H9 (cell line): ENCODE data around the gene PPP1R13B. TPM values are rescaled to one million over a fixed set of nuclear protein-coding genes. Genes with fewer than 3 reads are reported as not detected.

ENCODE experiments used
- DNase-seq: peaks from one replicate; pipeline ENCODE4 v3.0.0-alpha.2; 2017
- H2AFZ ChIP-seq: one replicate; pipeline ENCODE4 v1.6.1; 2013; ENCODE audit warnings: mild to moderate bottlenecking, low read length, control low read depth, moderate library complexity
- H2AK5ac ChIP-seq: 2 replicates; pipeline ENCODE4 v1.6.1; 2013; ENCODE audit warnings: low read length, control low read depth, mixed read lengths; ENCODE audit not compliant: insufficient read length
- H2BK120ac ChIP-seq: one replicate; pipeline ENCODE4 v1.6.1; 2013; ENCODE audit warnings: low read depth, mild to moderate bottlenecking, low read length, control low read depth, inconsistent platforms; ENCODE audit not compliant: poor library complexity, severe bottlenecking
- H2BK12ac ChIP-seq: 2 replicates; pipeline ENCODE4 v1.6.1; 2013; ENCODE audit warnings: low read length, control low read depth, mixed read lengths, low read depth; ENCODE audit not compliant: insufficient read length
- H2BK15ac ChIP-seq: 2 replicates; pipeline ENCODE4 v1.6.1; 2013; ENCODE audit warnings: low read depth, low read length, control low read depth
- H2BK20ac ChIP-seq: one replicate; pipeline ENCODE4 v1.6.1; 2013; ENCODE audit warnings: low read depth, mild to moderate bottlenecking, low read length, control low read depth, inconsistent platforms; ENCODE audit not compliant: poor library complexity, severe bottlenecking
- H2BK5ac ChIP-seq: 2 replicates; pipeline ENCODE4 v1.6.1; 2013; ENCODE audit warnings: low read length, control low read depth, mixed read lengths; ENCODE audit not compliant: insufficient read length
- H3K14ac ChIP-seq: 2 replicates; pipeline ENCODE4 v1.6.1; 2013; ENCODE audit warnings: low read length, control low read depth; ENCODE audit not compliant: insufficient read depth
- H3K18ac ChIP-seq: 2 replicates; pipeline ENCODE4 v1.6.1; 2013; ENCODE audit warnings: low read depth, mild to moderate bottlenecking, mixed read lengths, low read length, control low read depth; ENCODE audit not compliant: insufficient read length
- H3K23ac ChIP-seq: 2 replicates; pipeline ENCODE4 v1.6.1; 2013; ENCODE audit warnings: low read length, control low read depth, mixed read lengths, low read depth; ENCODE audit not compliant: insufficient read length
- H3K23me2 ChIP-seq: 2 replicates; pipeline ENCODE4 v1.6.1; 2013; ENCODE audit warnings: low read depth, mild to moderate bottlenecking, mixed read lengths, low read length, control low read depth; ENCODE audit not compliant: insufficient read length, poor library complexity, severe bottlenecking
- H3K27ac ChIP-seq: 2 replicates; pipeline ENCODE4 v1.5.1; 2013; ENCODE audit warnings: low read length, control low read depth, mixed read lengths, low read depth; ENCODE audit not compliant: insufficient read length
- H3K27me3 ChIP-seq: 2 replicates; pipeline ENCODE4 v1.6.1; 2013; ENCODE audit warnings: low read length, control low read depth, inconsistent platforms; ENCODE audit not compliant: insufficient read depth
- H3K4ac ChIP-seq: 2 replicates; pipeline ENCODE4 v1.6.1; 2013; ENCODE audit warnings: low read depth, mild to moderate bottlenecking, control low read depth, inconsistent platforms, low read length, moderate library complexity
- H3K4me1 ChIP-seq: 2 replicates; pipeline ENCODE4 v1.6.1; 2013; ENCODE audit warnings: low read length, control low read depth, inconsistent platforms; ENCODE audit not compliant: insufficient read depth
- H3K4me2 ChIP-seq: 2 replicates; pipeline ENCODE4 v1.6.1; 2013; ENCODE audit warnings: low read length, control low read depth, mixed read lengths; ENCODE audit not compliant: insufficient read length, insufficient read depth
- H3K56ac ChIP-seq: 2 replicates; pipeline ENCODE4 v1.6.1; 2013; ENCODE audit warnings: low read depth, mild to moderate bottlenecking, mixed read lengths, low read length, control low read depth; ENCODE audit not compliant: insufficient read length
- H3K79me1 ChIP-seq: 2 replicates; pipeline ENCODE4 v1.6.1; 2013; ENCODE audit warnings: low read depth, mild to moderate bottlenecking, moderate library complexity, low read length, control low read depth, inconsistent platforms; ENCODE audit not compliant: insufficient read depth, poor library complexity, severe bottlenecking
- H3K79me2 ChIP-seq: 2 replicates; pipeline ENCODE4 v1.6.1; 2013; ENCODE audit warnings: low read length, control low read depth, inconsistent platforms; ENCODE audit not compliant: insufficient read depth
- H3K9ac ChIP-seq: 2 replicates; pipeline ENCODE4 v1.6.1; 2013; ENCODE audit warnings: low read length, control low read depth, mixed read lengths; ENCODE audit not compliant: insufficient read length; ENCODE audit errors: extremely low read depth
- H3K9me3 ChIP-seq: one replicate; pipeline ENCODE4 v1.6.1; 2013; ENCODE audit warnings: low read depth, low read length, inconsistent platforms; ENCODE audit not compliant: control insufficient read depth
- H3T11ph ChIP-seq: one replicate; pipeline ENCODE4 v1.6.1; 2013; ENCODE audit warnings: mild to moderate bottlenecking, low read length, control low read depth, inconsistent platforms
- H4K20me1 ChIP-seq: one replicate; pipeline ENCODE4 v1.6.1; 2013; ENCODE audit not compliant: control insufficient read depth, insufficient read length, insufficient read depth
- H4K5ac ChIP-seq: 2 replicates; pipeline ENCODE4 v1.6.1; 2013; ENCODE audit warnings: low read depth, mild to moderate bottlenecking, mixed read lengths, low read length, control low read depth; ENCODE audit not compliant: insufficient read length
- H4K8ac ChIP-seq: replicated peaks from 2 replicates; pipeline ENCODE4 v1.6.1; 2013; ENCODE audit warnings: low read length, control low read depth, mixed read lengths, low read depth; ENCODE audit not compliant: insufficient read length
- H4K91ac ChIP-seq: 2 replicates; pipeline ENCODE4 v1.6.1; 2013; ENCODE audit warnings: low read depth, mild to moderate bottlenecking, moderate library complexity, mixed read lengths, low read length, control low read depth; ENCODE audit not compliant: insufficient read length
- H3K27ac Mint-ChIP-seq, 3 experiments: 2 replicates in 2 of 3; 3 replicates in 1 of 3; pipeline ENCODE4 v1.8.0; 2020 to 2021; ENCODE audit warnings: mixed read lengths in 3 of 3, mild to moderate bottlenecking in 1 of 3, moderate library complexity in 1 of 3
- H3K27me3 Mint-ChIP-seq: 2 replicates; pipeline ENCODE4 v1.8.0; 2021; ENCODE audit warnings: low read depth, mild to moderate bottlenecking, moderate library complexity, mixed read lengths
- H3K36me3 Mint-ChIP-seq, 3 experiments: 2 replicates in 2 of 3; 3 replicates in 1 of 3; pipeline ENCODE4 v1.8.0; 2020 to 2021; ENCODE audit warnings: low read depth in 3 of 3, mixed read lengths in 3 of 3; ENCODE audit not compliant: insufficient read depth in 1 of 3
- H3K4me1 Mint-ChIP-seq, 2 experiments: 2 replicates each; pipeline ENCODE4 v1.8.0; 2020; ENCODE audit warnings: mixed read lengths in 2 of 2
- H3K4me3 Mint-ChIP-seq, 2 experiments: 2 replicates in 1 of 2; 3 replicates in 1 of 2; pipeline ENCODE4 v1.8.0; 2020 to 2021; ENCODE audit warnings: mild to moderate bottlenecking in 2 of 2, mixed read lengths in 2 of 2, moderate library complexity in 1 of 2
- H3K9me3 Mint-ChIP-seq, 2 experiments: 2 replicates in 1 of 2; 3 replicates in 1 of 2; pipeline ENCODE4 v1.8.0; 2020; ENCODE audit warnings: mild to moderate bottlenecking in 2 of 2, mixed read lengths in 2 of 2, moderate library complexity in 1 of 2
- WGBS: extraction: QIAGEN DNeasy Blood & Tissue Kit; methylation state at CpG from one replicate; pipeline ENCODE4 v1.1.7; 2013; ENCODE audit warnings: missing lambda C conversion rate, low lambda C conversion rate, mixed read lengths; ENCODE audit not compliant: insufficient read length; ENCODE audit errors: extremely low coverage; 5-methylcytosine and 5-hydroxymethylcytosine counted together
- total RNA-seq: library from RNA; stranded (reverse); gene quantifications from 2 replicates; pipeline ENCODE4 v1.2.1, GENCODE V29; 2021
- TF ChIP-seq, protein P1 (sequence below): fragments of 200-600 bp; sonication (generic); conservative IDR thresholded peaks from 3 replicates; pipeline ENCODE4 v1.8.0; 2021; ENCODE audit warnings: antibody characterized with exemption, mild to moderate bottlenecking

The PPP1R13B gene
- total RNA-seq, 1 experiment from 2014 or later = 6.0 TPM

DNA sequence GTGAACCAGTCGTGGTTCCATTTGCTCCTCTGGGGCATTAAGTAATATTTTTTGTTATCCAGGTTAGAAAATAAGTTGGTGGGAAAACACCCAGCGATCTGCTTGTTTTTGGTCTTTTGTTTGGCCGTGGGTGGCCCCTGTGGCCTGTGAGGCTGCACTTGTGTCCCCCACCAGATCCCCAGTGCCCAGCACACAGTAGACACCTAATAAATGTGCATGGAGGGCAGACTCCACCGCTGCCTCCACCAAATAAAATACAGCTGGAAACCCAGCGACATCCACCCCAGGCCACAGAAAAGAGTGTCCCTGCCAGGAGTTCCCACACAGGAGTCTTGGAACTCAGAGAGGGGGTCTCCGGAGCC is 8.3 kb upstream of the PPP1R13B start:
- Histone ChIP-seq H2AFZ (no peak overlapping the region), H4K5ac (no peak overlapping the region), H2BK120ac (no peak overlapping the region), H4K20me1 (no peaks in the 10 kb centered on the region), H2AK5ac (no peak overlapping the region), H3K79me2 (no peaks in the 10 kb centered on the region), H3K14ac (no peak overlapping the region; the same call in 1 of the 2 replicates), H3T11ph (no peak overlapping the region), H2BK15ac (no peak overlapping the region), H3K27me3 (no peaks in the 10 kb centered on the region), H4K8ac (no peak overlapping the region), H3K18ac (no peak overlapping the region), H3K9me3 (no peaks in the 10 kb centered on the region), H2BK5ac (no peak overlapping the region), H3K27ac (no peak overlapping the region), H3K23me2 (no peaks in the 10 kb centered on the region), H4K91ac (no peak overlapping the region), H3K23ac (no peak overlapping the region), H3K9ac (no peak overlapping the region), H3K4ac (no peak overlapping the region), H3K4me1 (peaks cover 3% of the 10 kb centered on the region; the same call in 1 of the 2 replicates), H3K4me2 (no peak overlapping the region), H2BK20ac (no peak overlapping the region), H3K79me1 (no peaks in the 10 kb centered on the region), H3K56ac (no peak overlapping the region), H2BK12ac (no peak overlapping the region)
- Mint-ChIP-seq H3K27me3 (peaks cover 8% of the 10 kb centered on the region), H3K4me3 (peak overlapping the region; percentile 35 to 56; a peak in 4 of 5 replicates), H3K27ac (peak overlapping the region in 2 of 3 experiments; percentile 34 to 80; a peak in 3 of 7 replicates), H3K9me3 (no peaks in the 10 kb centered on the region), H3K4me1 (peaks cover 29 to 44% of the 10 kb centered on the region in 2 experiments), H3K36me3 (no peaks in the 10 kb centered on the region)
- TF ChIP-seq, protein P1, sequence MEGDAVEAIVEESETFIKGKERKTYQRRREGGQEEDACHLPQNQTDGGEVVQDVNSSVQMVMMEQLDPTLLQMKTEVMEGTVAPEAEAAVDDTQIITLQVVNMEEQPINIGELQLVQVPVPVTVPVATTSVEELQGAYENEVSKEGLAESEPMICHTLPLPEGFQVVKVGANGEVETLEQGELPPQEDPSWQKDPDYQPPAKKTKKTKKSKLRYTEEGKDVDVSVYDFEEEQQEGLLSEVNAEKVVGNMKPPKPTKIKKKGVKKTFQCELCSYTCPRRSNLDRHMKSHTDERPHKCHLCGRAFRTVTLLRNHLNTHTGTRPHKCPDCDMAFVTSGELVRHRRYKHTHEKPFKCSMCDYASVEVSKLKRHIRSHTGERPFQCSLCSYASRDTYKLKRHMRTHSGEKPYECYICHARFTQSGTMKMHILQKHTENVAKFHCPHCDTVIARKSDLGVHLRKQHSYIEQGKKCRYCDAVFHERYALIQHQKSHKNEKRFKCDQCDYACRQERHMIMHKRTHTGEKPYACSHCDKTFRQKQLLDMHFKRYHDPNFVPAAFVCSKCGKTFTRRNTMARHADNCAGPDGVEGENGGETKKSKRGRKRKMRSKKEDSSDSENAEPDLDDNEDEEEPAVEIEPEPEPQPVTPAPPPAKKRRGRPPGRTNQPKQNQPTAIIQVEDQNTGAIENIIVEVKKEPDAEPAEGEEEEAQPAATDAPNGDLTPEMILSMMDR = no peak
- no peak for DNase-seq
- no CpG with 5 or more reads among the region's 6 CpGs for WGBS
